GM19395 (cell line): ENCODE data around the gene BRMS1.

ENCODE experiments used
- ATAC-seq: cut with Tn5 transposase; IDR thresholded peaks from one replicate; pipeline ENCODE4 v1.9.1; 2021; ENCODE audit warnings: mild to moderate bottlenecking, moderate library complexity; ENCODE audit not compliant: unreplicated experiment

Gene BRMS1

GRCh38 chr11:66287889-66288670 is 56.8 kb downstream of the BRMS1 start:
- no peak for ATAC-seq
